ENCODE results near the gene JADE2.
A peak's percentile ranks its signal among the peaks of the same experiment; 100 is the strongest.
"Not testable (repeated sequence)": the region's sequence is repeated elsewhere in the genome, so short reads cannot be mapped to it uniquely, and the experiment has no call there.

Gene JADE2

DNA sequence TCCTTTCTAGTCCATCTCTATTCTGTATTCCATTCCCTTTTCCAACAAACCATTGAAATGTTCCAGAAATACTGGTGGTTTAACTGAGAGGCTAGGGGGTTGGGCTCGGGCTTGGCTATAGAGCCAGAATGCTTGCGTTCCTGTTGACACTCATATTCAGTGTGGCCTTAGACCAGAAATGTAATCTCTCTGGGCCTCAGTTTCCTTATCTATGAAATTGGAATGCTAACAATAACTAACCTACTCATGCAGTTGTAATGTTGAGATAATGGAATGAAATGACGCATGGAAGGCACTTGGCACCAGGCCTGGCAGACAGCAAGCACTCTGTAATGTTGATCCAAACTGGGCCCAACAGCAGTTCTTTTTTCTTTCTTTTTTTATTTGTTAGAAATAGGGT is 26.8 kb downstream of the JADE2 start:
- no peak for DNase-seq (ENCODE audit: low read depth)

DNA sequence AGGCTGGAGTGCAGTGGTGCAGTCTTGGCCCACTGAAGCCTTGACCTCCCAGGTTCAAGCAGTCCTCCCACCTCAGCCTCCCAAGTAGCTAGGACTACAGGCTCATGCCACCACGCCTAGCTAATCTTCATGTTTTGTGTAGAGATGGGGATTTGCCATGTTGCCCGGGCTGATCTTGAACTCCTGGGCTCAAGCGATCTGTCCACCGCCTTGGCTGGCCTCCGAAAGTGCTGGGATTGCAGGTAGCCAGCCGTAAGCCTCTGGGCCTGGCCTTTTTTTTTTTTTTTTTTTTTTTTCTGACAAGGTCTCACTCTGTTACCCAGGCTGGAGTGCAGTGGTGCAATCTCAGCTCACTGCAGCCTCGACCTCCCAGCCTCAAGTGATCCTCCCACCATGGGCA is 27.2 kb downstream of the JADE2 start:
- DNase-seq (ENCODE audit: low read depth), result not testable (repeated sequence)

GRCh38 chr5:134553821-134554267 is 28.4 kb downstream of the JADE2 start:
- no peak for DNase-seq (ENCODE audit: low read depth)

GRCh38 chr5:134554319-134555222 is 29.1 kb downstream of the JADE2 start:
- no peak for DNase-seq (ENCODE audit: low read depth)

GRCh38 chr5:134555223-134555889 is 29.9 kb downstream of the JADE2 start:
- no peak for DNase-seq (ENCODE audit: low read depth)

GRCh38 chr5:134555890-134556311 is 30.4 kb downstream of the JADE2 start:
- DNase-seq (ENCODE audit: low read depth), result peak; percentile 50

GRCh38 chr5:134556588-134556987 is 31.1 kb downstream of the JADE2 start:
- not testable (repeated sequence) for DNase-seq (ENCODE audit: low read depth)

DNA sequence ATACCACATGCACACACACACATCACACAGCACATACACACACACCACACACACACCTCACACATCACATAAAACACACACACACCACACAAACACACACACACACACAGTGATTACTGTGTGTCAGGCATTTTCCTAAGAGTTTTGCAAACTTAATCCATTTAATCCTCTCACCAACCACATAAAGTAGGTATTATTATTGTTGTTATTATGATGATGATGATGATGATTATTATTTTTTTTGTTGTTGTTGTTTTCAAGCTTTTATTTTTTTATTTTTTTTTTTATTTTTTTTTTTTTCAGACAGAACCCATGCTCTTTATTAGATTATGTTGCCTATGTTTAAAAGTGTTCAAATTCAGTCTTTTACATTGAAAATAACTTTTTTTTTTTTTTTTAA is 31.5 kb downstream of the JADE2 start:
- DNase-seq (ENCODE audit: low read depth), result no peak

DNA sequence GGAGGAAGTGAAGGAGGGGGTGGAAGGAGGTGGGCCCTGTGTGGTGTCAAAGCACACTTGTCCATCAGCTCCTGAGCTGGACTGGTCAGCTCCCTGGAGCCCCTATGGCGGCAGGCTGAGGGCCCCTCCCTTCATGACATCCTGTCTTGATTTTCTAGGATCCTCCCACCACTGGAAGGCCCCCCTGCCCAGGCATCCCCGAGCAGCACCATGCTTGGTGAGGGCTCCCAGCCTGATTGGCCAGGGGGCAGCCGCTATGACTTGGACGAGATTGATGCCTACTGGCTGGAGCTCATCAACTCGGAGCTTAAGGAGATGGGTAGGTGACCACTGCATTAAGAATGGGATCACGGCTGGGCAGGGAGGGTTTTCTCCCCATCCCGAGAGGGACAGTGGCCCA is 34.2 kb downstream of the JADE2 start:
- DNase-seq (ENCODE audit: low read depth), result no peak

DNA sequence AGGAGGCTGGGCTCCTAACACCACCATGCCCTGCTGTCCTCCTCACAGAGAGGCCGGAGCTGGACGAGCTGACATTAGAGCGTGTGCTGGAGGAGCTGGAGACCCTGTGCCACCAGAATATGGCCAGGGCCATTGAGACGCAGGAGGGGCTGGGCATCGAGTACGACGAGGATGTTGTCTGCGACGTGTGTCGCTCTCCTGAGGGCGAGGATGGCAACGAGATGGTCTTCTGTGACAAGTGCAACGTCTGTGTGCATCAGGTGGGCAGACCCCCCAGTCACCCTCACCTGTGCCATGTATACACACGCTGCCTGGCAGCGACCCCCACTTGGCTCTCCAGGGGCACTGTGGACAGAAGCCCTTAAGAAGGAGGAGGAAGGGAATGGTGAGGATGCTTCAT is 35.2 kb downstream of the JADE2 start:
- DNase-seq (ENCODE audit: low read depth), result no peak

DNA sequence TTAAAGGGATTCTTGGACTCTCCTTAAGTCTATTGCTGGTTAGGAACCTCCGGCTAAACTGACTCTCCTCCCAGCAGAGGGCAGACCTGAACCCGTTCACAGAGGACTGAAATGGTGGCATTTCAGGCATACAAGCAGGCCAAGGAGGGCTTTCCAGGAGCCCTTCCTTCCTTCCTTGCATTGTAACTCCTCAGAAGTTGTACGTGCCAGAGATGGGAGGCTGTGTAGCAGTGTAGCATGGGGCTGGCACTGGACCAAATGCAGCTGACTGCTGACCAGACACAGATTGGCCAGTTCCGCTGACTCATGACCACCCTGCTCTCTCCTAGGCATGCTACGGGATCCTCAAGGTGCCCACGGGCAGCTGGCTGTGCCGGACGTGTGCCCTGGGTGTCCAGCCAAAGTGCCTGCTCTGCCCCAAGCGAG is 36.4 kb downstream of the JADE2 start:
- DNase-seq (ENCODE audit: low read depth), result no peak

GRCh38 chr5:134563221-134563620 is 37.8 kb downstream of the JADE2 start:
- no peak for DNase-seq (ENCODE audit: low read depth)

DNA sequence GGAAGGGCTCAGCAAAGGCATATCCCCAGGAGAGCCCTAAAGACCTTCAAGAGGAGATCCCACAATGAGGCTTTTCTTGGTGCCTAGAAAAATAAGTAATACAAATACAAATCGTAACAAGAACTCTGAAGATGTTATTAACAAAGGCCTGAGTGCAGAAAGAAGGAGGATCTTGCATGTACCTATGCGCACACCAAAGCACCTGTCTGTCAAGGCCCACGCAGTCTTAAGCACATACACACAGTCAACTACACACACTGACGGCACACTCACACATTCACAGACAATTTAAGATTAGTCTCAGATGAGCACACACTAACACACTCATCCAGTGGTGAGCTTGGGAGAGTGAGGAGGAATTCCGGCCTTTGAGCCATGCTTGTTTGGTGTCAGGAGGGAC is 38.5 kb downstream of the JADE2 start:
- no peak for DNase-seq (ENCODE audit: low read depth)

DNA sequence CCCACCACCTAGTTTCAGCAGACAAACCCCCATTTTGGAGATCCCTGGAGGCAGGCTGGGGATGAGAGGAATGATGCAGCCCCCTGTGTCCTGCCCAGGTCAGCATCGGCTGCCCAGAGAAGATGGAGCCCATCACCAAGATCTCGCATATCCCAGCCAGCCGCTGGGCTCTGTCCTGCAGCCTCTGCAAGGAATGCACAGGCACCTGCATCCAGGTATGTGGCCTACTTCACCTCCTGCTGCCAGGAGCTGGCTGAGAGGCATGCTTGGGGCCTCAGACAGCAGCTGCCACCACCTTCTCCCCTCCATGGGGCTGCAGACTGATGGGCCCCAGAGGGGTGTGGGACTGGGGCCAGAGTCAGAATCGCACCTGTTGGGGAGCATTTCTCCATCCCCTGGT is 38.9 kb downstream of the JADE2 start:
- no peak for DNase-seq (ENCODE audit: low read depth)

GRCh38 chr5:134565791-134566740 is 40.6 kb downstream of the JADE2 start:
- DNase-seq (ENCODE audit: low read depth), result no peak

DNA sequence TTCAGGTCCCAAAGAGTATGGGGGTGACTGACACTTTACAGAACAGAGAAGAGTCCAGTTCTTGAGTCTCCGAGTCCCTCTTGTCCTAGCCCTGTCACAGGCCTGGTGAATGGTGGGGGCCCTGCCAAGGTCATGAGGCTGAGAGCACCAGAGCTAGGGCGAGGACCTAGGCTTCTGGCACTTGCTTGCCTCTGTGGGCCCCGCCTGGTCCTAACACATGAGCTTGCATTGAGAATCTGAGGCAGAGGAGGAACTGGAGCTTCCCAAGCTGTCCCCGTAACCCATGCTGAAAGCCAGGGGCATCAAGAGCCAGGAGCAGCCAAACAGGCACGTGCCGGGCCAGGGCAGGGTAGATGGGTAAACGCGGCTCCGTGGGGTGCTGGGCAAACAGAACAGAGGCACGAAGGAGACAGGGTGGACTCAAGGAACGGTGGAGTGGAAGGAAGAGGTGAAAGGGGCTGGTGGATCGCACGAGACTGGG is 41.3 kb downstream of the JADE2 start:
- no peak for DNase-seq (ENCODE audit: low read depth)

DNA sequence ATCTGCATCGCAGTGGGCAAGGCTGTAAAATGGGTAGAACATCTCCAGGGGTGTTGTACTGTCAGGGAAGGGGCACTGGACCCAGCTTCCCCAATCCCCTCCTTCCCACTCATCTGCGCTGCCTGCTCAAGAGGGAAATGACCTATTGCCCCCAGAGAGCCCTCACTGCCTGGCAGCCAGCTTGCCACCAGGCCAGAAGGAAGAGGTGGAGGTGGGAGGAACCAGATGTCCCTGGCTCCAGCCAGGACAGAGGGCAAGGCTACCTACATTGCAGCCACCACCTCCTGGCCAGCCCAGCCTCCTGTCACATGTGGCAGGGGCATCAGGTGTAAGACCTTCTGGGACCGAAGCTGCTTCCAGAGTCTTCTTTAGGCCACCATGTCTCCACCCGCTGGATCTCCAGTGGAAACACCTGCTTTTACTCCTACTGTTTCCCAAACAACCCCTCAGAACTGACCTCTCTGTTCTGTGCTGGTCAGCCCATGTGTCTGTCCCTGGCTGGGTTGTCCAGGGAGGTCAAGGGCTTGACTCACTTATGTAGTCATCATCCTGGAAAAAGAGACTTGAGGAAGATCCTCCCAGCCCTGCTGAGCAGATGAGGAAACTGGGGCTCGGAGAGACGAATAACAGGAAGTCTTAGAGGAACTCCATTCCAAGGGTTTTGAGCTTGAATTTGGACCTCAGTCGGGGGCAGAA is 42.3 kb downstream of the JADE2 start:
- DNase-seq (ENCODE audit: low read depth), result no peak

GRCh38 chr5:134568337-134568700 is 42.8 kb downstream of the JADE2 start:
- no peak for DNase-seq (ENCODE audit: low read depth)

- no peak for DNase-seq (ENCODE audit: low read depth)
Observed at GRCh38 chr5:134568761-134569695, 43.6 kb downstream of the JADE2 start.

DNA sequence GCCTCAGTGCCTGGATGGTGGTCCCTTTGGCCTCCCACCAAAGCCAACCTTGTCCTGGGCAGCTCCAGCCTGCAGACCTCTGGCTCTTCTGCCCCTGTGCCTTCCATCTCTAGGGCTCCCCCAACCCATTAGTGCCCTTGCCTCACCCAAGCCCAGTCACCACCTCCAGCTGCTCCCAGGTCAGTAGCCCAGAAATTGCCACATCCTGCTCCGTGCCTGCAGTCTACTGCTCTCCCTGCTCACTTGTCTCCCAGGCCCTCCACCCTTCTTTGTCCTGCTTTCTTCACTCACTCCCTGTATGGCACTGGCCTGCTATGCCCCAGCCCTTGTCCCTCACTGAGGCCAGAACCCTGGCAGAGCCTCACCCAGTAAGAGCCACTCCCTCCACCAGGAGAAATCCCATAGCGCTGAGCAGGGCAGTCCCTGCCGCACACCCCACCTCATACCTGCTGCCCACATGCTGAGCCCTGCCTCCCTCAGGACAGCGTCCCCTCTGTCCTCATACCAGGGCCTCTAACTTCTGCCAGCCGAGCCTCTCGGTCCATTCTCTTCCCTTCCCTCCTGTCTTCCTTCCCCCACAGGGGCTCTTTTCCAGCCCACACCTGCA is 44.4 kb downstream of the JADE2 start:
- DNase-seq (ENCODE audit: low read depth), result no peak
